Measurements from ENCODE around the gene UBE2L3.
"Not testable (repeated sequence)": the region's sequence is repeated elsewhere in the genome, so short reads cannot be mapped to it uniquely, and the experiment has no call there.

The UBE2L3 gene

DNA sequence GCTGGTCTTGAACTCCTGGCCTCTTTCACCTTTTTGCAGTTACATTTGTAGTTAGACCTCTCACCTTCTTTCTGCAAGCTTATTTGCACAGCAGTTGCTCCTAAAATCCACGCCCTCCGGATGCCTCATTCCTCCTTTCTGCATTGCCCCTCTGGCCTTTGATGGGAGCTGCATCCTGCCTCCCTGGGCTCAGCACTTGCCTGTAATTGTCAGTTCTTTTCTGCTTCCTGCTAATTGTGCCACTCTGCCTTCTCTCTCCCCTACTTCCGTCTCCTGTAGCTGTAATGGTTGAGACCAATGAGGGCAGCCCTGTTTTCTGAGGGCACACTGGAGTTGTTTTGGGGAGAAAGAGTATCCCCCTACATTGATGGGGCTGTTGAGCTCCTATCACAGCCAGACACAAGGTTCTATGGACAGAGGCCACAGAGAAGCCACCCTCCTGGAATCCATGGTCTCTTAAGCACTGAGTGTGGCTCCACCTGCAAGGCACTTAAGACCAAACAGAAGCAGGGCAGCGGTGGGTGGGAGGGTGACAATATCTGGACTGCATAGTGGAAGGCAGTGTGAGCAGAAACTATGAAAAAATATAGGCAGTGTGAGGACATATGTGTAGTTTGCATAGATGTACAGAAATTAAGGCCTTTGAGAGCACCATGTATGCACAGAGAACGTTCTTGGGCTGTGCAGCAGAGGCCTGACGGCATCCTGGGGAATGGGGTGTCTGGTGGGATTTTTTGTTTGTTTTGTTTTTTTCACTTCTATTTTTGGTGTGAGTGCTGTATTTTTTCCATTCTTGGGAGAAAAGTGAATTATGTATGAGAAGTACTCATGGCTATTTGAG, 31.8 kb downstream of the UBE2L3 start:
- no peak for DNase-seq (ENCODE audit: low read depth)

DNA sequence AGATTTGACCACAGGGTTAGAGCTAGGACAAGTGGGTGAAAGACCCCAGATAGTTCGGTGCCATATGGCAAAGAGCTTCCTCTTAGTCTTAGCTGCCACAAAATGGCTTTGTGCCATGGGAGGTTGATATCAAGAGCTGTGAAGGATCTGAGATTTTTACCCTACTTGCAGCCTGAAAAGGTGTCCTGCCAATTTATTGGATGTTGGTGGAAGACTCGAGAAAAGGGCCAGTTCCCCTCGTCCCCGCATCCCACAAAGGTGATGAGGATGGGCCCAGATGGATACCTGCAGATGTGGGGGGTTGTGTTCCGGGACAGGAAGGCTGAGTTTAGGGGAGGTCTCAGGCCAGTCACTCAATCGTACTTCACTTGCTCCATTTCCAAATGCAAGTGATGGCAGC, 35.1 kb downstream of the UBE2L3 start:
- no peak for DNase-seq (ENCODE audit: low read depth)

DNA sequence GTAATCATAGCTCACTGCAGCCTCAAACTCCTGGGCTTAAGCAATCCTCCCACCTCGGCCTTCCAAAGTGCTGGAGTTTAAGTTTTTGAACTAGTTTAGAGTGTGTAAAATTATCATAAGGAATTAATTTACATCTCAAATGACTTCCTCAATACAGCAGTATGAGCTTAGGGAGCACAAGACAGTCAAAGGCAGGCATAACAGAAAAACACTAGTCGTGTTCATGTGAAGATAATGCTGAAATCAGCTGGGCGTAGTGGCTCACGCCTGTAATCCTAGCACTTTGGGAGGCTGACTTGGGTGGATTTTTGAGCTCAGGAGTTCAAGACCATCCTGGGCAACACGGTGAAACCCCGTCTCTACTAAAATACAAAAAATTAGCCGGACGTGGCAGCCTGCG, 36.5 kb downstream of the UBE2L3 start:
- DNase-seq (ENCODE audit: low read depth) = no peak

DNA sequence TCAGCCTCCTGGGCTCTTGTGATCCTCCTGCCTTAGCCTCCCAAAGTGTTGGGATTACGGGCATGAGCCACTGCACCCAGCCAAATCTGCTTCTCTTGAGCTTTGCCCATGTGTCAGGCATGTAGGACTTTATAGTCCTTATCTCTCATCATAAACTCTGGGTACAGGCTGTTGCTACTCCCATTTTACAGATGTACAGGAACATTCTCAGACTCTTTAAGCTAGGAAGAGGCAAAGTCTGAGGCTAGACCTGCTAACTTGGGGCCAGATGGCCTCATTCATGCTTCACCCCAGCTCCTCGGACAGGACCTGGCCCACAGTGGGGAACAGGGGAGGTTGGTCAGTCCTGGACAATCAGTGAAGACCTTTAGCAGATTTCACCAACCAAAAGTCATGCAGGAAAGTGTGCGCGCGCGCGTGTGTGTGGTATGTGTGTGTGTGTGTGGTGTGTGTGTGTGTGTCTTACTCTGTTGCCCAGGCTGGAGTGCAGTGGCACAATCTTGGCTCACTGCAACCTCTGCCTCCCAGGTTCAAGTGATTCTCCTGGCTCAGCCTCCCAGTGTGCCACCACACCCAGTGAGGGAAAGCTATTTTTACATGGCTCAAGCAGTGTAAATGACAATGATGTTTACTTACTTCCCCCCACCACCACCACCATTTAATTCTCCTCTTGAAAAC, 38.5 kb downstream of the UBE2L3 start:
- DNase-seq (ENCODE audit: low read depth) = no peak

DNA sequence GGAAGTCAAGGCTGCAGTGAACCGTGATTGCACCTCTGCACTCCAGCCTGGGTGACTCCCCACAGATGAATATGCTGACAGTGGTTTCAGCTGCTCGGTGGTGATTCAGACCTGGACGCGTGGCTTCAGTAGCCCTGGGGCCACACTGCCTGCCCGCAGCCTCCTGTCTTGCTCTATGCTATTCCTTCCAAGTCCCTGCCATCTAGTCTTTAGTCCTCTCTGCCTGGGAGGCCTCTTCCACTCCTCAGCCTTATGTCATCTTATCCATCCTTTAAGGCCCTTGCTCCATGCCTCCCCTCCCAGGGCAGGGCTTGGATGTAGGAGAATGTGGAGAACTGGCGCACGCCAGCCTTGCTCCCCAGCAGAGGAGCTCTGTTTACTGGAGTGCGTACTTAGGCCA, 39.3 kb downstream of the UBE2L3 start:
- no peak for DNase-seq (ENCODE audit: low read depth)

DNA sequence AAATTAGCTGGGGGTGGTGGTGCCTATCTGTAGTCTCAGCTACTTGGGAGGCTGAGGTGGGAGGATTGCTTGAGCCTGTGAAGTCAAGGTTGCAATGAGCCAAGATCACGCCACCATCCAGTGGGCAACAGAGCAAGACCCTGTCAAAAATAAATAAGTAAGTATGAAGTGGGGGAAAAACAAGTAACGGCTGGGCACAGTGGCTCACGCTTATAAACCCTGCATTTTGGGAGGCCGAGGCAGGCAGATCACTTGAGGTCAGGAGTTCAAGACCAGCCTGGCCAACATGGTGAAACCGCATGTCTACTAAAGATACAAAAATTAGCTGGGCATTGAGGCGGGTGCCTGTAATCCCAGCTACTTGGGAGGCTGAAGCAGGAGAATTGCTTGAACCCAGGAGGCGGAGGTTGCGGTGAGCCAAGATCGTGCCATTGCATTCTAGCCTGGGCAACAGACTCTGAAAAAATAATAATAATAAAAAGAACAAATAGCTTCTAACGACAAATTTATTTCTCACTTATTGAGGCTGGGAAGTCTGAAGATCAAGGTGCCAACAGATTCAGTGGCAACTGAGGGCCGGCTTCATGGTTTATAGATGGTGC, 42.1 kb downstream of the UBE2L3 start:
- DNase-seq (ENCODE audit: low read depth) = not testable (repeated sequence)

DNA sequence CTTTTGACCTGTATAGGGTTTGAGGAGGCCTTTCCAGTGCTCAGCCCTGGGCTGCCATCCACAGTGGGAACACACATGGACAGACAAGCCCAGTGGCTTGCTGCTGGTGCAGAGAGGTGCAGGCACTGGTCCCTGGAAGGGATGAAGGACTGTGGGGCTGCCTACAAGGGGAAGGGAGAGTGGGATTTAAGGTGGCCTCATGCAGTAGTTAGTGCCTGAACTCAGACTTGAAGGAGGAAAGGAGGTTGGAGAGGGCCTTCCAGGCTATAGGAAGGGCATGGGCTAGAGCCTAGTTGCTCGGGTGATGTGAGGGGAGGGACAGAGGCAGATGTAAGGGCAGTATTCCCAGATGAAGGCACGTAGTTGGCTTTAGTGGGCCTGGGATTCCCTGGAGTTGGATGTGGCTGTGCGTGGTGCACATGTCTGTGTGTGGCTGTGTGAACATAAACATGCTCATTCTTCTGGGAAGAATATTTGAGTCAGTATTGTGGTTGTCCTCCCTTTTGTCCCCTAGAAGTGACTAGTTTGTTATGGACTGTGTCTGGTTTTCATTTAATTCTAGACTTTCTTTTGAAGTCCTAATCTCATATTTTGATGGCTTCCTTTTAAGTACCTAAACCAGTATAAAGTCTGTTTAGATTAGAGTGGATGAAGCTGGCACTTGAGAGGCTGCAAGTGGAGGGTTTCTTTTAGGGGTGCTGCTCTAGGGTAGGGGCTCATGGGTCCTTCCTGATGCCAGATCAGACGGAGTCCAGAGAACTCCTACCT, 43.9 kb downstream of the UBE2L3 start:
- no peak for DNase-seq (ENCODE audit: low read depth)

DNA sequence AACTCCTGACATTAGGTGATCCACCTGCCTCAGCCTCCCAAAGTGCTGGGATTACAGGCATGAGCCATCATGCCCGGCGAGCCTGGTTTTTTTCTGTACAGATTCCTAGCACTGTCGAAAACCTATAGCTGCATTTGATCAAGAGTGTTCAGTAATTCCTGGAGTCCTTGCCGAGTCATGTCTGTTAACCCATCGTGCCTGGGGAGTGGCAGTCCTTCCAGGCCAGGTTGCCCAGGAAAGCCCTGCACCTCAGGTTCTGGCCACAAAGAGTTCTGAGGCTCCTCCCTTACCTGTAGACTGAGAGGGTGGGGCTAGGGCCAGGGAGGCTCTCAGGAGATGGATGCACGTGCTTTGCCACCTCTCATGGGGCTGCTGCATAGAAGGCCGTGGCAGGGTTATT, 45.3 kb downstream of the UBE2L3 start:
- no peak for DNase-seq (ENCODE audit: low read depth)

DNA sequence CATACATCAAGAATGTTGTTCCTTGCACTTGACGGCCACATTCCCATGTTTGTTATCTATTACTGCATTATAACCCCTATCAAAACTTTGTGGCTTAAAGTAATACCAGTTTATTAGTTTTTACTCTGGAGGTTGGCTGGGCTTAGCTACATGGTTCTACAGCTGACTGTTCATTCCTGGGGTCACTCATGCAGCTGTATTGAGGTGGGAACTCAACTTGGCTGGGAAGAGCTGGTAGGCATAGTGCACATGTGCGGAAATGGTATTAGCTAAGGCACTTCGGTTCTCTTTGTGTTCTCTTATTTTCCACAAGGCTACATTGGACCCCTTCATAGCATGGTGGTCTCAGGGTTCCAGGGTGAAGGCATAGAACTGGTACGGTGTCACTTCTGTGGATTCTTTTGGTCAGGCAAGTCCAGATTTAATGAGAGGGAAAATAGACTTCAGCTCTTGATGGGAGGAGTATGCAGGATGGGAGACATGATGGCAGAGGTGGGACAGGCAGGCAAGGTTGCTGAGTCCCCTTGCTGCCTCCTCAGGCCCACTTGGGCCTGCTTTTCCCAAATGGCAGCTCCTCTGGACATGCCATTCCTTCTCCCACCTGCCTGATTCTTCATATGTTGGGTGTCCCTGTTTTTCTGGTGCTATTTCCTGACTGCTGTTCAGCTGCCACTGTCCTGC, 46.2 kb downstream of the UBE2L3 start:
- no peak for DNase-seq (ENCODE audit: low read depth)

DNA sequence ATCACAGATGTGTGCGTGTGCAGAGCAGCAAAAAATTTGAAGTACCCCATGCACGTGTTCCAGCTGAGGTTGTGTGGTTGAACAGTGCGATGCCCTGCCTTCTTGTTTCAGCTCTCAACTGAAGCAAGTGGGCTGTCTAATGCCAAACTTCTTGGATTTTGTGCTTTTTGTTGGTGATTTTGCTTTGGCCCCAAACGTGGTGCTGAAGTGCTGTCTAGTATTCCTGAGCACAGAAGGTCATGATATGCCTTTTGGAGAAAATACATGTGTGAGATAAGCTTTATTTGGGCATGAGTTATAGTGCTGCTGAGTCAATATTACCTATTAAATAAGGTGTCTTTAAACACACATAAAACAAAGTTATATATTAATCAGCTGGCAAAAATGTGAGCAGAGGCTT, 48.2 kb downstream of the UBE2L3 start:
- no peak for DNase-seq (ENCODE audit: low read depth)

DNA sequence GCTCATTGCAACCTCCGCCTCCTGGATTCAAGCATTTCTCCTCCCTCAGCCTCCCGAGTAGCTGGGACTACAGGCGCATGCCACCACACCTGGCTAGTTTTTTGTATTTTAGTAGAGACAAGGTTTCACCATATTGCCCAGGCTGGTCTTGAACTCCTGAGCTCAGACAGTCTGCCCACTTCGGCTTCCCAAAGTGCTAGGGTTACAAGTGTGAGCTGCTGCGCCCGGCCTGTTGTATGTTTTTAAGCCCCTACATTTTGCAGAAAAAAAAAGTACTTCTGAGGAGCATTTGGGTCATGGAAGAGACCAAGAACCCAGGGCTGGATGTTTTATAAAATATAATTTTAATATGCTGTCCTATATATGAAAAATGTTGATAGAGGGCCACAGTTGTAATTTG, 49.8 kb downstream of the UBE2L3 start:
- DNase-seq (ENCODE audit: low read depth) = not testable (repeated sequence)

DNA sequence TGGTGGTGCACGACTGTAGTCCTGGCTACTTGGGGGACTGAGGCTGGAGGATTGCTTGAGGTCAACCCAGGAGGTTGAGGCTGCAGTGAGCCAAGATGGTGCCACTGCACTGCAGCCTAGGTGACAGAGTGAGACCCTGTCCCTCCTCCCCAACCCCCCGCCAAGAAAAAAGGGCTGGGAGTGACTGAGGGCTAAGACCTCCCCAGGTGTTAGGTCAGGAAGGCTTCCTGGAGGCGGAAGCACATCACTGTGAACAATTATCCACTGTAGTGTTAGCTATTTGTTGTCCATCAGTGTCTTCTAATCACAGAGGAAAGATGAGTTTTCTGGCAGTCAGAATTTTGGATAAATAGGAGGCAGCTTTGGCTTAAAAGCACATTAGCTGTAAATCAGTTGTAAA, 53.5 kb downstream of the UBE2L3 start:
- no peak for DNase-seq (ENCODE audit: low read depth)

DNA sequence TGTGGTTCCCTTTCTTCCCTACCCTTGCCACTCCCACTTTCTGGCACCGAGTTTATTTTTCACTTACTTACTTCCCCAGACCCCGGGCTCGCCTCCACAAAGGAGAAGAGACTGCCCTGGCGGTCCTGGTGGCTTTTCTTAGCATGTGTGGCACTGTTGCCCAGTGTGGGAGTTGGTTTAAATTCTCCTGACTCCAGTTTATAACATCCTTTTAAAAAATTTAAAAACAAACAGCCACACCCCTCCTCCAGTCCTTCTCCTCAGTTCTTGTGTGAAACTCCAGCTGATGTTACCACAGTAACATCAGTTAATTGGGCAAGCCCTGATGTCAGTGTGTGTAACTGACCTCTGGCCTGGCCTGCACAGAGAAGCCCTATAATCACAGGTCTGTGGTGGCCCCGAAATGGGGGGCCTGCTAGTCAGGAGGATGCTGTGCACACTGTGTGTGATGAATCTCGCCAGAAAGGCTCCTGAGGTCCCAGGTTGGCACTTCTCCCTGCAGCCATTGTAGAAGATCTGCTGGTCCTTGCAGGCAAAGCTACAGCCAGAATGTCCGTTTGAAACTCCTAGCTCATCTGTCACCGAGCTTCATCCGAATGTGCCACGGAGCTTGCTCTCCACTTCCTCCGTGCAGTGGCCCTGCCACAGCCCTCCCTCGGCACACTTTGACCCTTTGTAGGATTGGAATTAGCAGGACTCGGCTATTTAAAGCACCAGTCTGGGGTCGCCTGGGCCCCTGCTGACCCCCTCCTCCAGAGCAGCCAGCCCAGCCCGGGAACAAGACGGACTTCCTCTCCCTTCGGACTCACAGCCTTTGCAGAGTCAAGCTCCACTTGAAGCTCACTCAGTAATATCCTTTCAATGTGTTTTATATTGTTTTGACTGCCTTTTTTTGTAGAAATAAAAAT, 54.8 kb downstream of the UBE2L3 start:
- DNase-seq (ENCODE audit: low read depth) = no peak

DNA sequence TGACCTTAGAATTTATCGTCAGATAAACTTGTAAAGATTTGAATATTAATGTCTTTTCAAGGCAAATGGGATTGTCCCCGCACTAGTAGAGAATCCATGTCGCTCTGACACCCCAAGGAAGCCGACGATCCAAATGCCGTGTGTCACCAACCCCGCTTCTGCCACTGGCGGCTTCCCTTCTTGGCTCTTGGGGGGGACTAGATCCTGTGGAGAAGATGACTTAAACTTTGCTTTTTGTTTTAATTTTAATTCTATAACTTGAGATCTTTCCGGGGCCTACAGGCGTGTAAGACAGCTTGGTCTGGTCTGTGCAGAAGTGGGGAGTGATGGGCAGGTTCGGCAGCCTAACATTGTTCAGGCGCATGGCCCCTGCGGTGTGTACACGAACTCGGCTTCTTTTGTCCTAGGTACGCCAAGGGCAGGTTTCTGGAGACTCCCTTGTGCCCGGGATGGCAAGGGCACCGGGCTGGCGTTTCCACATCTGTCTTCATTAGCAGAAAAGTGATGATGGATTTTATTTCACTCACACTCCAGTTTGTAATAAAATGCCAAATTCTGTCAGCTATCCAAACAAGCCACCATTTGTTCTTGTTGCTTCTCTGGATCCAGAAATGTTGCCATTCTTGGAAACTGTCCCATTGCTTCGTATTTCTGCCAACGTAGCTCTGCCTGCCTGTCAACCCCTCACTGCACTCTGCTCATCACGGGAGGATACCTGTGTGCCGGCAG, 55.6 kb downstream of the UBE2L3 start:
- DNase-seq (ENCODE audit: low read depth) = no peak

DNA sequence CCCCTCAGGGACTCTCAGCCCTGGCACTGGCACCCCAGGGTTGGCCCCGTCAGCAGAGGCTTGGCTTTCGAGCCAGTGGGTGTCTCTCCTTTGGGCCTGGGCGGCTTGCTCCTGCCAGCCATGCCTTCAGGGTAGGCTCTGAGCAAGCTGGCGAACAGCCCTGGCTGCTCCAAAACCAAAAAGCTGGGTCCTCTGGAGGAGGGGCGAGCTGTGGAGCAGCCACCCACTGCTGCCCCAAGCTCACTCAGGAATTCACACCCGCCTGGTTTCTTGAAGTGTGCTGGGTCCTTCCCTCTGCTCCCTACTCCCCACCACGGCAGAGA, 56.1 kb downstream of the UBE2L3 start:
- no peak for DNase-seq (ENCODE audit: low read depth)

DNA sequence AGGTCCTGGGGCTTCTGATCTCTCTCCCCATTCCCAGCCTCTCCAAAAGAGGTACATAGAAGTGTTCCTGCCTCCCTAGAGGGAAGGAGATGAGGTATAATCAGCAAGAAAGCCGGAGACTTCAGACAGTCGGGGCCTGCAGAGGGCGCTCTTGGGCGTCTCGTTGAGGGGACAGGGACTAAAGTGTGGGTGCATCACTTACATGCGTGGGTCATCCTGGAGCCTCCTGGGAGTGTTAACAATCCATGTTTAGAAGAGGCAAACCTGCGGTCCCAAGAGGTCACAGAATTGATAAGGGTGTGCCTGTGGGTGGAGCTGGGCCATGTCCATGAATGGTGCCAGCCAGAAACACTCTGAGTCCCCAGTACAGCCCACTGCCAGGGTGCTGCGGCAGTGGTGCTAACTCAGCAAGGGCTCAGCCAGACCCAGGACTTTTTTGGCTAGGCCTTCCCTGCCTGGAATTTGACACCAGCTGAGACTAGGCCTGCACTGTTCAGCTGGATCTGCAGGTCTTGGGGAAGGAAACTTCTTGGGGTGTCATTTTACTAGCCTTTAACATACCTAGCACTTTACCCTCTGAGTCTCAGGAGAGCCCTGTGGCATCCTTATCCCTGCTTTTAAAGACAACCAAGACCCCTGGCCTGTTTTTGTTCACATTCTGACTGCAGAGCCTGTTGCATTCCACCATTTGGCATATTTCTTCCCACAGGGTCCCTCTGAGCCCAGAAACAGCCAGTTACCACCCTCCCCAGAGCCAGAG, 56.8 kb downstream of the UBE2L3 start:
- DNase-seq (ENCODE audit: low read depth) = peak; percentile 14

DNA sequence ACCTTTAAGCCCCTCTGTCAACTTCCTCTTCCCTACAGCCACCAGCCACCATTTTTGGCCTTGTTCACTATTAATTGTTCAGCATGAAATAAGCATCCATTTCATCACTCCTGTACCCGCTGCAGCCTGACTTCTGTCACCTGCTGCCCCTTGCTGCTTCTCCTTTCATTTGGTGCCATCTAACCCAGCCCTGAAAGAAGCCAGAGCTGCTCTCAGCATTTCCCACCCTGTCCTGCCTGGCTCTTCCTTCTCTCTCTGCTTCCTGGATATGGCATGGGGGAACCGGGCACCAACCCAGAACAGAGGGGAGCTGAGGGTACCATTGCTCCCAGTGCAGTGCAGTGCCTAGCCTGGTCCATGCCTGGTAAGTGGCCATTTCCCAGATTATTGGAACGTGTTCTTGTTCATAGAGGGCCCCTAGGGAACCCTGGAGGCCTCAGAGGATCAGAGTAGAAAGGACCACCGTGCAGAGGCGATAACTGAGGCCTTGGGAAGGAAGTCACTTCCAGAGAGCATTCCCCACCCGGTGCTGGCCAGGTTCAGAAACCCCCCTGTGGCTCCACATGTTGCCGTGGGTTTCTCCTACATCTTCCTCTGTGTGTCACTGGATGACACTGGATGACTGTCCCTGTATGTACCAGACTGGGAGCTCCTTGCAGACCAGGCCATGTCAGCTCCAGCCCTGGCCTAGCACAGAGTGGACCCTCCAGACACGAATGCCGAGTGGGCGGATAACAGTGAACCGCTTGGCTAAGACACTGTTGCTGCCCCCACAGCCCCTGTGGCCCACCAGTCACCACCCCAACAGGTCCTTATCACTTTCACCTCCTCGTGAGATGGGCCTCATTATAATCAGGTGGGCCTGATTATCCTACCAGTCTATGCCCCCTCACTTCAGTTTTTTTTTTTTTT, 57.6 kb downstream of the UBE2L3 start:
- DNase-seq (ENCODE audit: low read depth) = no peak

DNA sequence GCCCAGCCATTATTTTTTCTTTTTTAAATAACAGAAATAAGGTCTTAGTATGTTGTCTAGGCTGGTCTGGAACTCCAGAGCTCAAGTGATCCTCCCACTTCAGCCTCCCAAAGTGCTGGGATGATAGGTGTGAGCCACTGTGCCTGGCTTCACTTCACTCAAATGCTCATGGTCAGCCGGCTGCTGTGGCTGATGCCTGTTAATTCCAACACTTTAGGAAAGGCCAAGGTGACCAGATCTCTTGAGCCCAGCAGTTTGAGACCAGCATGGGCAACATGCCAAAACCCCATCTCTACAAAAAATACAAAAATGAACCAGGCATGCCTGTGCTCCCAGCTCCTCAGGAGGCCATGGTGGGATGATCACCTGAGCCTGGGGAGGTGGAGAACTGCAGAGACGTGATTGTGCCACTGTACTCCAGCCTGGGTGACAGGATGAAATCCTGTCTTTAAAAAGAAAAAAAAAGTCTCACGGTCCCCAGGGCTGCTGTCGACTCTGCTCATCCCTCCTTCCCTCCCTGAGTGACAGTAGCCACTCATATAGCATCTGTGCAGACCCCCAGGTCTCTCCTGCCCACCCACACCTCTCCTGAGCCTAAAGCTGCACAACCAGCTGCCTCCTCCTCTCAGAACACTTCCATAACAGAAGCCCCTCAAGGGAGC, 58.7 kb downstream of the UBE2L3 start:
- no peak for DNase-seq (ENCODE audit: low read depth)

All from T follicular helper cell (primary cell).